GM21423 (cell line): Measurements from ENCODE around the gene CYTH1.

Experiments used
- ATAC-seq: cut with Tn5 transposase; IDR thresholded peaks from one replicate; pipeline ENCODE4 v1.9.1; 2021; ENCODE audit warnings: mild to moderate bottlenecking, moderate library complexity; ENCODE audit not compliant: unreplicated experiment

CYTH1 gene

DNA sequence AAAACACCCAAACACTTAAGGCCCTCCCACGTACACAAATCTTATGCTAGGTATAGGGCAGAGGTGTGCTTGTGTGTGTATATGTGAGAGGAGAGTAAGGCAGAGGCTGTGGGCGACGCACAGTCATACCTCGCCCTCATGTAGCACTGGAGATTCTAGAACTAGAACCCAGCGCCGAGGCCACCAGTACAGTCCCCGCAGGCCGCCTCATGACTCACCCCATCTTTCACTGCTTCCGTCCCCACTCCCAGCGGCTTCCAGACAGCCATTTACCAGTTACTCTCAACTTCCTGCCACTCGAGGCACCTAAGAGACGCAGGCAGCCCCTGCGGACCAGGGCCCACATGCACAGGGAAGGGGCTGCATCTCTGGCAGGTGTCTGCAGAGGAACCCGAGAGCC, 23.2 kb upstream of the CYTH1 start:
- ATAC-seq: no peak

DNA sequence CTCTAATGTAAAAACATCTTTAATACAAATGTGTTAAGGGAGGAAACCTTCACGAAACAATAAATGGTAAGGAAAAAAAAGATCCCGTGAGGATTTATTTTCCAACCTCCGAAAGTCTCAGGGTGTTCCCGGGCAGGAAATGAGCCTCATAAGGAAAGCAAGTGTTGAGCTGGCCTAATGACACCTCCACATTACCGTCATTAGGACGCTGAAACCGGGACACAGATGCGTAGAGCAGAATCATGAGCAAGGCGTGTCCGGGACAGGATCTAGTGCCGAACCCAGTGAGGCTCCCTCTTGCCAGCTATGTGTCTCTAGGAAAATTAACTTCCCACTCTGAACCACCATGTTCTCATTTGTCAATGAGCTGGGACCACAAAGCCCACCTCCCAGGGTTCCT, 22.7 kb upstream of the CYTH1 start:
- no peak for ATAC-seq

DNA sequence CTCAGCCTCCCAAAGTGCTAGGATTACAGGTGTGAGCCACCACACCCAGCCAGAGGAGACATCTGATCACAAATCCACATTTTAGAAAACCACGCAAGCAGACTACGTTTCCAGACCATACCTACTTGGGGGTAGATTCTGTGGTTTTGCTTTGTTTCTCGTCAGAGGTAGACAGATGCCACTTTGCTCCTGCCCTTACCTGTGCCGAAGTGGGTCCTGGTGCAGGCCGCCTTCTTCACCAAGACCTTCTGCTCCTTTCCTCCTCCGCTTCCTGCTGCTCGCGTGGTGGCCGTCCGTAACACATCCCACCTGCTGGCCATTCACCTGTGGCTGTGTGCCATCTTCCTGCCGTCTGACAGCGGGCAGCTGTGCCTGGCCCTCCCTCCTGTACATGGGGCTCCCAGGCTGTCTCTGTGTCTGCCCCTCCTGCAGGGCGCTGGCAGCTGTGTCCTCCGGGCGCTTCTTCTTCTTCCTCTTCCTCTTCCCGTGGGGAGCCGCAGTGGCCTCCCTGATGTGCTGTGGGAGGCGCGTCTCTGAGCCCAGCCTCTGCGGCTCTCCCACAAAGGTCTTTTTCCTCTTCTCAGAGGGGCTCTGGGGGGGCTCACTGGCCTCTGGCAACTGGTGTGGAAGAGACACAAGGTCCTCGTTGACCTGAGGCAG, 21.2 kb upstream of the CYTH1 start:
- no peak for ATAC-seq

DNA sequence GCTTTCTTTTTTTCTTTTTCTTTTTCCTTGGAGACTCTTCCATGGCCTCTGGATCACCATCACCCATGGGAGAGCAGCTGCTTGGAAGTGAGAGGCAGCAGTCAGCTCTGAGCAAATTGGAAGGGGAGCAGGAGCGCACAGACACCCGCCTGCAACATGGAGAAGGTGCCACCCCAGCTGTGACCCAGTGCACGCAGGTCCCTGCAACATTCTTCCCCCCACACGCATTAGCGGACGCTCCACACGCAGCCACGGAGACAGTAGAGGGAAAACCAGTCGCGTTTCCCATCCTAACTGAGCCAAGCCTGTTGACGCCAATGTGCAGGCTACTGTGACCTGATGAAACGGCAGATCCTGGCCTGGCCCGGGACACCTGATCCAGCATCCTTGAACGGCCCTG, 20.4 kb upstream of the CYTH1 start:
- ATAC-seq: no peak

DNA sequence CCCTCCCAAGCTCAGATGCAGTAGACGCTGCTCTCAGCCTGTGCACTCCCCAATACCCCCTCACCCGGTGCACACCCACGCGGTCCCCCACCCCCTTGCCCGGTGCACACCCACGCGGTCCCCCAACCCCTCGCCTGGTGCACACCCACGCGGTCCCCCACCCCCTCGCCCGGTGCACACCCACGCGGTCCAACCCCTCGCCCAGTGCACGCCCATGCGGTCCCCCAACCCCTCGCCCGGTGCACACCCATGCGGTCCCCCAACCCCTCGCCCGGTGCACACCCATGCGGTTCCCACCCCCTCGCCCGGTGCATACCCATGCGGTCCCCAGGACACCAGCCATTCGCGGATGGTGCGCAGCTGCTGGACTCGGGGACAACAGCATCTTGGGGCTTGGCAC, 19.9 kb upstream of the CYTH1 start:
- no peak for ATAC-seq

DNA sequence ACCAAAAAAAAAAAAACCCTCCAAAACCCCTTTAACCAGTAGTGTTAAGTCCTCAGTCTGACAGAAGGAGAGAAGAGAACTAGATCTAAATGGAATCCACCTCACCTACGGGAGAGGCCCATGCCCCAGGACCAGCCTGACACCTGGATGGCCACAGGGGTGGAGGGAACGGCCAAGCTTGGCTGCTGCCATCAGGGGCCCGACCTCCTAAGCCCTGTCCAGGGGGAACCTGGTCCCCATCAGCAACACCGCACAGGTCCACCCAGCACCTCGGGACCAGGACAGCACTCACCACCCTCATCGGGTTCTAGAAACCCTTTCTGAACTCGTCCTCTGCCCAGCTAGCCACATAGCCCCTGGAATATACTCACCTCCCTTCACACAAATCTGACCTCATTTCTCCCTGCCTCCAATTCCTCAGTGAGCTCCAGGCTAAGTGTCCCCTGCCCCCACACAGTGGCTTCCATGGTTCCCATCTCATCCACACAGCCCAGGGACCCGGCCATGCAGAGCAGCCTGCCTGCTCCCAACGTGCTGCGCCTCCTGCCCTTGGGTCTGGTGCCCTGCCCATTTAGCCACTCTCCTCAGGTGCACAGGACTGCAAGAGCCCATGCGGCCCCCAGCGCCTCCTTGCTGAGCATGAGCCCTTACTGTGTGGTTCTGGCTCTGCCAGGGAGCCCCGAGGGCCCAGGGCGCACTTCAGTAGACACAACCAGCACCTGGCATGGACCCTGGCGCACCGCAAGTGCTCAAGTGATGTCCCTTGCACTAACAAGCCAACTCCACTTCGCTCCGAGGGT, 18.3 kb upstream of the CYTH1 start:
- no peak for ATAC-seq

DNA sequence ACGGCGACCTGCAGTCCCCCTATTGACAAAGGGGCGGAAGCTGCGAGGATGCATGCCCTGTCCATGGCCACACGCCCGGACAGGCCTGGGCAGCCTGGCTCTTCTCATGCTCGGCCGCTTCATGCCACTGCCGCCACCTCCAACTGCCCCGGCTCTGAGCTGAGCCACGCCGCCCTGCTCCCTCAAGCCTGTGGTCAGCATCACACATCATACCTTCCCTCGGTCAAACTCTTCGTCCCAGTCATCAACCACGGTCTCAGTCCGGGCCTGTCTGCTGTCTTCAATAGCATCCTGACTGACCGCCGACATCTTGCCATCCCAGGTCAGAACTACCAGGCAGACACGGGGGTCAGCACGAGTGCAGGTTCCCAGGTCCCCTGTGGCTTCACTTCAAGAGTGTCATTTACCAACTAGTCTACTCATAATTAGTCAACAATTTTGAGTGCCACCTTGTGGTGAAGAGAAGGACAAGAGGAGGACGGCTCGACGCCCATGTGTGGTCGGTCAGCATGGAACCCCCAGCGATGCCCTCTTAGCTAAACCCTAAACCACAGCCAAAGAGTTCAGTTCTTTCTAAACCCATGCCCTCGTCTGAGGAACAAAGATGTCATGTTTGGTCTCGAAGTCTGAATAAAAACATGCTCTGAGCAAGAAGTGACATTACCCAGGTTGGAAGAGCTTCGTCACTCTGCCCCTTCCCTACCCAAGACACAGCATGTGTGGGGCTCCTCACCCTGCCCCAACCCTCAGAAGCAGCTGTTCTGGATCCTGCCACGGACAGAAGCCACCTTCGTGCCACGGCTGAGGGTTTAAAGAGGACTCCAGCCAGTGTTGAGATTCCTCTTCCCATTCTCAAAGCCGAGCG, 16.9 kb upstream of the CYTH1 start:
- no peak for ATAC-seq

DNA sequence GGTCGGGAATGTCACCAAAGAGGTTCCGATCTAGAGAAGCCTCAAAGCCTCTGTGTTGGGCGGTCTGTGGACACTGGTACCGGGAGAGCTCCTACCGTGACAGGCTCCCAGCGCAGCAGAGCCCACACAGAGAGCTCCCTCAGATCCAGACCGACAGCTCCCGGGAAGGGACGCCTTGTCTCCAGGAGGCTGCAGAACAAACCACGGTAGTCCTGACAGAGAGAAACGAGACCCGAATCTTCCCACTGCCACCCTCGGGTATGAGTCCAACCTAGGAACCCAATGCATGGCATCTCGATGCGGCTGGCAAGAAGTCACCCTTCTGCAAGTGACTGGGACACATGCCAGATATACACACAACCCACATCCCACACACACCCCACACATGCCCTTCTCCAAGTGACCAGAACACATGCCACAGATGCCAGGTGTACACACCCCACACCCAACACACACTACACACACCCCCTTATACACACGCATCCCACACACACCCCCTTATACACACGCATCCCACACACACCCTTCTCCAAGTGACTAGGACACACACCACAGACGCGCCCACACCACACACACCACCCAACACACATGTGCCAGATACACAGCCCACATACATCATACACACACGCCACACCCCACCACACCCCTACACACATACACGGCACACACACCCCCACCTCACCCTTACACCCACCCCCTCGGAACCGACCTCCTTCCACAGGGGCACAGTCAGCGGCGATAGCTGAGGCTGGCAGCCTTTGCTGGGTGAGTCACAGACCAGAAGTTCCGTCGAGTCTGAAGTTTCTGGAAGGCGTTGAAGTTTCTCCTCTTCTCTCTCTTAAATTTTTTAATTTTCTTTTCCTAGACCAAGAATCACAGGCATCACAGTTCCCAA, 15.9 kb upstream of the CYTH1 start:
- no peak for ATAC-seq

DNA sequence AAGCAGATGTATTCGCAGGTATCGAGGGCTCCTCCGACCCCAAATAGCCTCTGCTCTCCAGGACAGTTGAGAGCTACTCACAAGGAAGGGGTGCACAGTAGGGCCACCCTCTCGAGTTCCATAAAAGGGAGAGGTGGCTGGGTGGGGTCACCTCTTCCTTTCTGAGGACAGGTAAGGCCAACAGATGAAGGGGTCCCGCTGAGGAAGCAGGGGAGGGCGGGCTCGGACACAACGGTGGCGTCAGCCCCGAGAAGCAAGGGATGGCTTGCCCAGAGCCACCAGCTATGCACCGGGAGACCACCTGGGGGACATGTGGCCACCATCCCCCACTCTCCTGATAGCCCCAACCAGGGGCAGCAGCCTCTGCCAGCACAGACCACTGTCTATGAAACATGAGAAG, 15.1 kb upstream of the CYTH1 start:
- ATAC-seq: no peak

DNA sequence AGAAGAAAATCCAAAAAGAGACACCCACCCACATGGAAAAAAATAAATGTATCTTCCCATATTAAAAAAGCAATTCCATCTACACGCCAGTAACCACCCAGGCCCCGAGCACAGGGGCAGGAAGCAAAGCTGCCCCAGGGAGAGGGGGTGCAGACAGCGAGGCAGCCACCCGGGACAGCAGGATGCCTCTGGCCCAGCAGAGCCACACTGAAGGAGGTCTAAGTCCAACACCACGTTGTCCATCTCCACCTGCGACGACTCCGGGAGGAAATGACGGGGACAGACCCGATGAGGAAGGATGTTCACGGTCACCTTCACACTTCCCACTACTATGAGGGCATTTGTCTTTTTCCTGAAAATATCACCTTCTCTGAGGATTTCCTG, 14.4 kb upstream of the CYTH1 start:
- no peak for ATAC-seq

DNA sequence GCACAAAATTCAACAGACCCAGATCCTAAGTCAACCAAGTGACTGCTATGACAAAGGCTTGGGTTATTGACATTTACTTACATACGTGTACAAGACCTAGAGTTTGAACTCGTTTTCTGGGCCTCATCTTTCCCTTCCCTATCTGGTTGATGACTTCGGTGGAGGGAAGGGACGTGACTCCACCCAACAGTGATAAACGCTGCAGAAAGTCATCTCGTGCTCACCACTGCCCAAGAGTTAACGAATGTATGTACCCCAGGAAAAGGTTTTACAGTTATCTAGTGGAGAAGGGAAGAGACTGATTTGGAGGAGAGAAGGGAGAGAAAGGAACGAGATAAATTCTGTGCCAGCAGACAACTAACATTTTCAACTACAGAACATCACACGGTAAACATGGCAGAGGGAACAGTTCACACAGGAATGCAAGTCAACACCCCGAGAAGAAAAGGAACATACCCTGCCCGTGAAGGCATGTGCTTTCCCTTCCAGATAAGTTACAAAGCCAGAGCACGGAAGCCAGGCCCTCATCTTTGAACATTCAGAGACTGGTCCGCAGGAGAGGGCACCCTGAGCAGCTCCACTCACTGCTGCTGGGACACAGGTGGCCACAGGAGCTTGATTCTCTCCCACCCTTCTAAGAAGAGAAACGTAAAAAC, 13.9 kb upstream of the CYTH1 start:
- ATAC-seq: no peak

DNA sequence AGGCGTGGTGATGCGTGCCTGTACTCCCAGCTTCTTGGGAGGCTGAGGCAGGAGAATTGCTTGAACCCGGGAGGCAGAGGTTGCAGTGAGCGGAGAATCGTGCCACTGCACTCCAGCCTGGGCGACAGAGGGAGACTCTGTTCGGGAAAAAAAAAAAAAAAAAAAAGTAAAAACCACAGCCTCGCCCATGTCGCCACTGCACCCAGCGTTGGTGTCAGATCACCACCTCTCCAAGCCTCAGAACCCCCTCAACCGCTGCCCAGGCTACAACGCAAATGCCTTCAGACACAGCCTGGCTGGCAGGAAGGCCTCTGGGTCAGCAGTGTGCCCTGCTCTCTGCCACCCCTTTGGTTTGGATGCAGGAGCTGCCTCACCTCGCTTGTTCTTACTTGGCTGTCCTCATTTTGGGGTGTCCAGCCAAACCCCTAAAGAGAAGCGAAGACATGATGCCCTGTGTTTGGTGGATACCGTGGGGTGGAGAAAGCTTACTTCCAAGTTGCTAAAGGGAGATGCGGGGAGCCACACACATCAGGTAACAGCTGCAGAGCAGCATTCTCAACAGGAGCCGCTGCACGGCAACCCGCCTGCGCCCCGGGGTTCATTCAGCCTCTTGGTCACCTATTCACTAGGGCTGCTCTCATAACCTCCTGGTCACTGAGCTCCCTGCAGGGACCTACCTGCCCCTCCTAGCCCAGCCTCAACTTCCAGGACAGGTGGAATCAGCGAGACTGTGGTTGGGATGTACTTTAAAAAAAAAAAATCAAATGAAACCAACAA, 13.0 kb upstream of the CYTH1 start:
- ATAC-seq: no peak

DNA sequence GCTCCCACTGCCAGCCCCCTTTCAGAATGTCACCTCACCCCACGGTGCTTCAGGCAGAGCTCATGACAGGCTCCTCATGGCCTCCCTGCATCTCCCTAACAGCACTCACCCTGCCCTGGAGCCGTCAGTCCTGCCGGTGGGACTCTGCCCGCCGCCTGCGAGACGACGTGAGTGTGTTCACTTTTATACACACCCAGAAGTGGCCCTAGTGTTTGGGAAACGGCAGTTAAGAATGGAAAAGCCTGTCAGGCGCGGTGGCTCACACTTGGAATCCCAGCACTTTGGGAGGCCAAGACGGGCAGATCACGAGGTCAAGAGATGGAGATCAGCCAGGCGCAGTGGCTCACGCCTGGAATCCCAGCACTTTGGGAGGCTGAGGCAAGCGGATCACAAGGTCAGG, 12.3 kb upstream of the CYTH1 start:
- no peak for ATAC-seq

DNA sequence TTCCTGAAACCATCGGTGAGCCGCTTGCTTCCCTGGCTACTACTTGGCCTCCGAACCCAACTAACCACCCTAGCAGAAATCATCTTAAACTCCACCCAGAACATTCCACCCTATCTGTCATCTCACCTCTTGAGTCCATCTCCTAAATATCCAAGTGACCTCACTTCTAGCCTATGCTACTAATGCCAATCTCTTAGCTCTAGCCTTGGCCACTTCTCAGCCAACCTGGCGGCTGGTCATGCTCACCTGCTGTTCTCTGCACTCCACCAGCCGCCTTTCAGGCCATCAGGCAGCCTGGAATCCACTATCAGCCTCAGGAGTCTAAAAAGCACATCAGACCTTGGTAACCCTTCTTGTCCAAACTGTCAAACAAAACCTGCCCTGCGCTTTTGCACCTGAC, 11.9 kb upstream of the CYTH1 start:
- ATAC-seq: no peak

DNA sequence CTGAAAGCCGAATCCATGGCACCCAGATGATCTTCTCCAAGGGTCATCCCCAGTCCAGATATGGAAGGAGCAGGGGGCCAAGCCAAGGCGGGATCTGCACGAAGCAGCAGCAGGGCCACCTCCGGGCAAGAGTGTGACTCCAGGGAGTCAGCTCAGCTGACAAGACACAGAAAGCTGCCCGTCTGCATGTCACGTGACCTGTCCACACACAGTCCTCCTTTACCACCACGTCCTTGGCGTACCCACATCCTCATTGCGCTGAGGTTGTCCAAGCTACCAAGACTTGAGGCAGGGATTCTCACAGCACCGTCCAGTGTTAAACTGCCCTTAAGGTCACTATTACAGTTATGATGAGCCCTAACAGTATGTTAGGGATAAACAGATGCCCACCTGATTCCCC, 11.3 kb upstream of the CYTH1 start:
- ATAC-seq: no peak

DNA sequence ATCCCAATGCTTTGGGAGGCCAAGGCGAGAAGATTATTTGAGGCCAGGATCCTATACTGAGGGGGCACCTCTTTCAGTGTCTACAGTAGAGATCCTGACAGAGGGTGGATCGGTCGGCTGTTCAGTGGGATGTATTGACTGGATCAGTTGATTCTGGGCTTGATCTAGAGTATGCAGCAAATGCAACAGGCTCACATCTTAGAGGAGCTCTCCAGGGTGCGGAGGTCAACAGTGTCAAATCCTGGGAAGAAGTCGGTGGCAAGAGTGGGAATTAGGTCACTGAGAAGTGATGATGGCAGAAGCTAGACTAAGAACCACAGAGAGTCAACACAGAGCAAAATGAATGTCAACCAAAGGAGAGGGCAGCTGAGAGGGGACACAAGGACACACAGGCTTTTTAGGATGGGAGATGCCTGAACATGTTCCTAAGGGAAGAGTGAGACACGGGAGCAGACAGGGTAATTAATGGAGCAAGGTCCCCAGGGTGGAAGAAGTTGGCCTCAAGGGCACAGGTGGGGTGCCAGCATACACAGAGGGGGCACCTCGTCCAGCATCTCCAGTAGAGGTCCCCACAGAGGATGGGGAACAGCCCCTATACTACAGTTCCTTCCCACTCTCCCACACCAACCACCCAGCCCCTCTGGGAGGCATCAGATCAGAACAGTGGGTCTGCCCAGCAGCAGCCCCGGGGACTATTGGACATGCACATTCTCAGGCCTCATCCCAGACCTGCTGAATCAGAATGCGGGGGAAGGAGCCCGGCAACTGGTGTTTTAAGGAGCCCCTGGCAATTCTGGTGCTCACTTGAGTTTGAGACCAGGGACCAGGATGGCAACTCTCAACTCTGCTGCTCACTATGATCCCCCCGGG, 10.0 kb upstream of the CYTH1 start:
- ATAC-seq: no peak

DNA sequence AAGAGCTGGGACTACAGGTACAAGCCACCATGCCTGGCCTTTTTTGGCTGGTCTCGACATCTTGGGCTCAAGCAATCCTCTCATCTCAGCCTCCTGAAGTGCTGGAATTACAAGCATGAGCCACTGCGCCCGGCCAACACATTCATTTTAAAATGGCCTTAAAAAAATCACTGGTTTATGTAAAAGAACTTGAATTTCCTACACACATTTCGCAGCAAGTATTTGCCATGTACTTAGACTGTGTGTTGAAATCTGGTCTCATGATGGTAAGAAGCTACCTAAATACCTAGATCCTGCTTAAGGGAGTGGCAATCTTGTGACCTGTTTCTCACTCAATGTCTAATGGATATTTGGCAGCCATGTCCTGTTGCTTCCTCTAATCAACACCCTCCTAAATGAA, 8.5 kb upstream of the CYTH1 start:
- no peak for ATAC-seq

DNA sequence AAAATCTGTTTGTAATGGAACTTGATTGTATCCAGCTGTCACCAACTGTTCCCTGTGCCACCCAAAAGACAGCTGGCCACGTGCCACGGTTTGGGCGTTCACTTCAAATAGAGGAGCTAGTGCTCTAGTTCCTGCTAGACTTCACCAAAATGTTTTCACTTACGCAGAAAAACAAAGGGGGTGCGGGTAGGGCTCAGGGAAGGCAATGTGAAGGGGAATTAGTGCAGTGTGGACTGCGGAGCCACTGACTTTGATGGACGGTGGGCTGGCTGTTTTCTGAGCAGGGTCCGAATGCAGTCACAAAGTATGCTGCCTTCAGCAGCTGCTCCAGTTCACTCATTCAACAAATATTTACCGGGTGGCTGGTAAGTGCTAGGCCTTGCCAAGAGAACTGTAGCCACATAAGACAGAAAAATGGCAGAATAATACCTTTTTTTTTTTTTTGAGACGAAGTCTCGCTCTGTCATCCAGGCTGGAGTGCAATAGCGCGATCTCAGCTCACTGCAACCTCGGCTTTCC, 7.6 kb upstream of the CYTH1 start:
- no peak for ATAC-seq
